GM21423 (cell line): ENCODE results near the gene AMHR2.
"Not testable (repeated sequence)": the region's sequence is repeated elsewhere in the genome, so short reads cannot be mapped to it uniquely, and the experiment has no call there.

Experiments
- ATAC-seq: cut with Tn5 transposase; IDR thresholded peaks from one replicate; pipeline ENCODE4 v1.9.1; 2021; ENCODE audit warnings: mild to moderate bottlenecking, moderate library complexity; ENCODE audit not compliant: unreplicated experiment

AMHR2 gene

DNA sequence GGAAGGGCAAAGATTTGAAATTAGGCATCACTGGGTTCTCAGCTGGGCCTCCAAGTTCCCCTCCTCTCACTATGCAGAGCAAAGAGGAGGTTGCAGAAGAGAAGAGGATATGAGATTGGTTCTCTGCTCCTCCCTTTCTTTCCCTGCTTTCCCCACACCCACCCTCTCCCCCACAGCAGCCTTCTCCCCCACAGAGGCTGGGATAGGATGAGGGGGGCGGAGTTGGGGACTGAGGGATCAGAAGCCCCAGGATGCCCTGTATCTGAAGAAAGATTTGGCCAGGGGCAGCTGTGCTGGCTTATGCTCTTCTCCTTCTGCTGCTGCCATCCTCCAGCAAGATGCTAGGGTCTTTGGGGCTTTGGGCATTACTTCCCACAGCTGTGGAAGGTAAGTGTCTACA lies at the start of gene AMHR2:
AMHR2 (plus strand) TSS at position 259 of the 400 bp plus-strand sequence; CDS start at position 339, 80 bp downstream.
- no peak for ATAC-seq

- ATAC-seq: not testable (repeated sequence)
These were observed 49.4 kb upstream of the AMHR2 start for GRCh38 chr12:53374277-53374676.

DNA sequence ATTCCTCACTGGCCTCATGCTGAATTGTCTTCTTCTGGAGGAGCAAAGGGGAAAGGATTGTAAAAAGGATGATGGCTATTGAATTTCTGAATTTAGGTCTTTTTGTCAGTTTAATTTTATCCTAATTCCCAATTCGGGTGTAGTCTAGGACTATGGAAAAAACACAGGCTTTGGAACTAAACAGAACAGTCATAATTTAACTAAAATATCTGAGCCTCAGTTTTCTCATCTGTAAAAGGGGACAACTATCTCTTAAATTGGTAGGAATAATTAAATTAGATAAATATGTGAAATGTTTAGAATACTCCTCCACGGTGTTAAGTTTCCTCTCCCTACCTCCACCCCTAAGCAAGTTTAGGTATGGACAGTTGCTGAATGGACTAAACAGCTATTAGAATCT lies 46.9 kb upstream of the AMHR2 start:
- ATAC-seq: no peak

- ATAC-seq: no peak
These were observed 45.4 kb upstream of the AMHR2 start for GRCh38 chr12:53378222-53378621.

DNA sequence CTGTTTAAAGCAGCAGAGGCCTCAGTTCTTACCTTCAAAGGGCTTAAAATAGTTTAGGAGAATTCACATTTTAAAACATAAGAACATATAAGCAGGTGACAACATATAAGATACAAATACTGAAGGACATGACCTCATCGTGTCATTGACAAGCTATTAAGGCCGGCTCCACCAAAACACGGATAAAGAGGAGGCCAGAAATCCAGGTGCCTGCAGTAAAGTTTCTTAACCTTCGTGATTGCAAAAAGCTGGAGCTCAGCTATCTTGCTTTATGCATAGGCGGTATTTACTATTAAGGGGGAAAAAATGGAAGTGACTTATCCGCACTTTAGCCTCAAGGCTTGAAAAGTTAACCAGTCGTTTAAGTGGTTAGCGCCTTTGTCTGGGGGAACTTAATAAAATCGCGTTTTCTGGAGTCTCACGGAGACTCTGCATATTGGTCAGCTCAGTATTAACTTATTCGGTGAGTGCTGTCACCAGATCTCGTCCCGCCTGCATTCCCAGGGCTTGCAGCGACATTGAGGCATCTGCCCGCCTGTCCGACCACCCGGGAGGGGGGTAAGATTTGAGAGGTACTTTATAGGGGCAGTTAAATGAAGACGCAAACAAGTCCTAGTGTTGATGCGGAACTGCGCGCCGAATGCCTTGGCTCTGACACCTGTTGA lies 44.8 kb upstream of the AMHR2 start:
- ATAC-seq: no peak

DNA sequence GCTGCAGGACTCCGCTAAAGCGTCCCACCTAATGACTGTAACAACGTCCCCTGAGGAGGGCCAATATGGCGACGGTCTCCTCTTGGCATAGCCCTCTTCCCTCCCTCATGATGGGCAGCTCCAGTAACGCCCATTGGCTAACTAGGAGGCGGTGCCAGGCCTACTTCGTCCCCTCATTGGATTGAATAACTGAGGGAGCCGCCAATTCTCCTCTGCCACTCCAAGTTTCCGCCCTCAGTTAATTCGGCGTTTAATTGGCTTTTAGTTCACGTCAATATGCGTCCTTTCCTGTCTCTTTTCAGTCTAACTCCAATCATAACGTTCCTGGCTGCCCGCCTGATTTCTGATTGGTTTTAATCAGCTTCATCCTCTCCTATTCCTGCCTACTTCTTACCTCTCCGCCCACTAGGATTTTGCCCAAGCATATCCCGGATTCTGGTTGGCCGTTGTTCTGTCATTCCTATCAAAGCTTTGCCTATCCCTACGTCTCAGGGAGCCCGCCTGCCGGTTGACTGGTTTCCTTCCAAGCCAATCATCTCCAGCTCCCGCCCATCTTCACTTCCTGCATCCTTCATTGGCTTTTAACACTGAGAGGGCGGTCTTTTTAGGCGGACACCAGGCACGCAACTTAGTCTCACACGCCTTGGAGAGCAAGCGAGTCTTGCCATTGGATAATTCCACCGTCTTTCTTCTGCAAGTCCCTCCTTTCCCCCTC lies 44.1 kb upstream of the AMHR2 start:
- peak; percentile 66 for ATAC-seq

- ATAC-seq: peak; percentile 44
These were observed 43.4 kb upstream of the AMHR2 start, which contains the start of gene SP1 for GRCh38 chr12:53380104-53380793. SP1 (plus strand) TSS chr12:53380176; CDS start chr12:53380292, 116 bp downstream.

DNA sequence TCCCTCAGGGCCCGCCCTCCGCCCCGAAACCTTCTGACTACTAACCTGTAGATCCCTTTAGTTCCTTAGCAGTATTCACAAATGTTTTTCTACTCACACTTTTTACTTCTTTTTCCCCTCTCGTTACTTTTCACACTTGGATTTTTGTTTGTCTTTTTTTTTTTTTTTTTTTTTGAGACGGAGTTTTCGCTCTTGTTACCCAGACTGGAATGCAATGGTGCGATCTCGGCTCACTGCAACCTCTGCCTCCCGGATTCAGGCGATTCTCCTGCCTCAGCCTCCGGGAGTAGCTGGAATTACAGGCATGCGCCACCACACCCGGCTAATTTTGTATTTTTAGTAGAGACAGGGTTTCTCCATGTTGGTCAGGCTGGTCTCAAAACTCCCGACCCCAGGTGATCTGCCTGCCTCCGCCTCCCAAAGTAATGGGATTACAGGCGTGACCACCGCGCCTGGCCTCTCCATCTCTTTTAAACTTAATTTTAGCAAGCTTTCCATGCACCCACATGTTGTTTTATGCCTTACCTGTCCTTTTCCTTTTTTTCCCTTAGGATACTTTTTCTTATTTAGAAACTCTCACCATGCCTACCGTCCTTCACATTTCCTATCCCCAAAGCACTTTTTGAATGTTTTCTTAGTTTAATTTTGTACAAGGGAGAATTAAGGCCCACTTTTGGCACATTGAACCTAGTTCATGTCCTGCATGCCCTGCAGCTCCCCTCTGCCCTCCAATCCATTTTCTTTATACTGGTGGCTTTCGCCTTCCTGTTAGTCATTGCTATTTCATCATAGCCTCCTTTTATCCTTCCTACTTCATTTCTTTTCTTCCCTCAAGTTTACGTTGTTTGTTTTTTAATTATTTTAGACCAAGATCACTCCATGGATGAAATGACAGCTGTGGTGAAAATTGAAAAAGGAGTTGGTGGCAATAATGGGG lies 42.6 kb upstream of the AMHR2 start:
- ATAC-seq: no peak

GRCh38 chr12:53381731-53382630 lies 41.7 kb upstream of the AMHR2 start:
- ATAC-seq: no peak

DNA sequence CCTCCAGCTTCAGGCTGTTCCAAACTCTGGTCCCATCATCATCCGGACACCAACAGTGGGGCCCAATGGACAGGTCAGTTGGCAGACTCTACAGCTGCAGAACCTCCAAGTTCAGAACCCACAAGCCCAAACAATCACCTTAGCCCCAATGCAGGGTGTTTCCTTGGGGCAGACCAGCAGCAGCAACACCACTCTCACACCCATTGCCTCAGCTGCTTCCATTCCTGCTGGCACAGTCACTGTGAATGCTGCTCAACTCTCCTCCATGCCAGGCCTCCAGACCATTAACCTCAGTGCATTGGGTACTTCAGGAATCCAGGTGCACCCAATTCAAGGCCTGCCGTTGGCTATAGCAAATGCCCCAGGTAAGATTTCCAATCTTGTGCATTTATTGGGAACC lies 40.4 kb upstream of the AMHR2 start:
- ATAC-seq: no peak

- not testable (repeated sequence) for ATAC-seq
These were observed 37.3 kb upstream of the AMHR2 start for GRCh38 chr12:53386381-53386780.

- ATAC-seq: no peak
These were observed 34.7 kb upstream of the AMHR2 start for GRCh38 chr12:53388932-53389331.

DNA sequence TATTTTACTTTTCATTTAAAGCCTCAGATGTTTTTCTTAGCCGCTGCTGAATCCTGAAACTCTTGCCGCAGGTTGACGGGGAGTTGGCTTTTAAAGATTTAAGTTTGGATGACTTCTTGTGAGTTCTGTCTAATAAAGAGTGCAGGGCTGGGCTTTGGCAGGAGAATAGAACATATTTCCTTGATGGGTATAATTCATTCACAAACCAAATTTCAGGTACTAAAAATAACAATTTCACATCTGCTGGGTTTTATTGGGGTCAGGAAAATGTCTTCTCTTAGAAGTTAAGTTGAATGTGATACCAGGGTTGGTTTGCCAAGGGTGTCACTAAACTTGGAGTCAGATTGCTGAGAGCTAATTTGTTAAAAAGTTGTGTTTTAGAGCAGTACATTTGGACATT lies 34.0 kb upstream of the AMHR2 start:
- no peak for ATAC-seq

DNA sequence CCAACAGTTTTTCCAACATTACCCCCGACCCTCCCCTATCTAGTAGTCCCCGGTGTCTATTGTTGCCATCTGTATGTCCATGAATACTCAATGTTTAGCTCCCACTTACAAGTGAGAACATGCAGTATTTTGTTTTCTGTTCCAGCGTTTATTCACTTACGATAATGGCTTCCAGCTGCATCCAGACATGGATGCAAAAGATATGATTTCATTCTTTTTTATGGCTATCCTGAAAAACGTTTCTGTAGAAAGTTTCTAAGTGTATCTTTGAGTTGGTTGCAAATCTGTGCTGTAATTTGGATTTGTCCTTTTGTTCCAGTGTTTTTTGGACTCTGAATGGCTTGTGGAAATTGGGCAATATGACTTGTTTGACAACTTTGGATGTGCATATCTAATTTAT lies 31.9 kb upstream of the AMHR2 start:
- no peak for ATAC-seq

GRCh38 chr12:53399896-53400295 lies 23.8 kb upstream of the AMHR2 start:
- ATAC-seq: no peak

GRCh38 chr12:53402351-53402750 lies 21.3 kb upstream of the AMHR2 start:
- ATAC-seq: not testable (repeated sequence)

DNA sequence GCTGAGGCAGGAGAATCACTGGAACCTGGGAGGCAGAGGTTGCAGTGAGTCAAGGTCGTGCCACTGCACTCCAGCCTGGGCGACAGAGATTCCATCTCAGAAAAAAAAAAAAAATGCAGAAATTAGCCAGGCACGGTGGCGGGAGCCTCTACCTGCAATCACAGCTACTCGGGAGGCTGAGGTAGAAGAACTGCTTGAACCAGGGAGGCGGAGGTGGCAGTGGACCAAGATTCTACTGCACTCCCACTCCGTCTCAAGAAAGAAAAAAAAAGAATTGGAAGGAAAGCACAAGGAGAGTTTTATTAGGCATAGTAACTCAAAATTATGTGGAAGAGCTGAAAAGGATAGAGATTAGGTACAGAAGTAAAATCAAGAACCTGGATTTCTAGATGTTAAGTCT lies 20.8 kb upstream of the AMHR2 start:
- no peak for ATAC-seq

DNA sequence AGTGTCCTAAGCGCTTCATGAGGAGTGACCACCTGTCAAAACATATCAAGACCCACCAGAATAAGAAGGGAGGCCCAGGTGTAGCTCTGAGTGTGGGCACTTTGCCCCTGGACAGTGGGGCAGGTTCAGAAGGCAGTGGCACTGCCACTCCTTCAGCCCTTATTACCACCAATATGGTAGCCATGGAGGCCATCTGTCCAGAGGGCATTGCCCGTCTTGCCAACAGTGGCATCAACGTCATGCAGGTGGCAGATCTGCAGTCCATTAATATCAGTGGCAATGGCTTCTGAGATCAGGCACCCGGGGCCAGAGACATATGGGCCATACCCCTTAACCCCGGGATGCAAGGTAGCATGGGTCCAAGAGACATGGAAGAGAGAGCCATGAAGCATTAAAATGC lies 12.7 kb upstream of the AMHR2 start:
- ATAC-seq: no peak

DNA sequence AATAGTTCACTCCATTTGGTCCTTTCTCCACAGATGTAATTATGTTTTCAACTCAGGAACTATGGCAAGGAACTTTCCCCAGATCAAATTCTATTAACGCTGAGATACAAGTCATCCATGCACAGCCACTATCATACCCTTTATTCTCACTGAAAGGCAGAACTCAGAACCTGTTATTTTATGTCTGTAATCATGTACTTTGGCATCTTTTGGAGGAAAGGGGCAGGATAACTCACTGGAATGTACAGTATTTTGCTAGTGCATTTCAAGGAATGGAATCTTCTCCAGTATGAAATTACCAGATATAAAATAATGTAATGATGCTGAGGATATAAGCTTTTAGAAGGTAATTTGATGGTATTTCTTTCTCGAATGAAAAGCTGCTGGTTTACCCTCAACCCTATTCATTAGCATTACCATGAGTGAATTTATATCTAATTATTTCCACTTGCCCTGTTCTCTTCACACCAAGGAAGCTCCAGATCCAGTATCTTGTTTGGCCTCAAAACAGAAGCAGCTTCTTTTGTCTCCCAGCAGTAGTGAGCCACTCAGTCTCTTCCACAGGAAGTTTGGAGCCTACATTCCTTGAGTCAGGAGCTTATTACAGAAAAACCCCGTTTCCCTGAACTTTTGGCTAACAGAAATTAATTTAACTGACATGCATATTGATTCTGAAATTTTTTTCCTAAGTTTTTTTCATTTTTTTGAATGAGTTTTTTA lies 10.0 kb upstream of the AMHR2 start:
- ATAC-seq: no peak
